ENCODE data around the gene PEX14.

The PEX14 gene

GRCh38 chr1:10515301-10515975, 40.7 kb downstream of the PEX14 start:
- Histone ChIP-seq H3K4me3 (ENCODE audit: low read depth, low read length) (no peak overlapping the region), H3K9me3 (ENCODE audit: severe bottlenecking) (no peaks in the 10 kb centered on the region), H3K27me3 (ENCODE audit: insufficient read depth, low read depth, severe bottlenecking) (no peaks in the 10 kb centered on the region), H3K36me3 (no peaks in the 10 kb centered on the region), H3K27ac (no peak overlapping the region)
- no peak for DNase-seq
- TF ChIP-seq, protein P1, sequence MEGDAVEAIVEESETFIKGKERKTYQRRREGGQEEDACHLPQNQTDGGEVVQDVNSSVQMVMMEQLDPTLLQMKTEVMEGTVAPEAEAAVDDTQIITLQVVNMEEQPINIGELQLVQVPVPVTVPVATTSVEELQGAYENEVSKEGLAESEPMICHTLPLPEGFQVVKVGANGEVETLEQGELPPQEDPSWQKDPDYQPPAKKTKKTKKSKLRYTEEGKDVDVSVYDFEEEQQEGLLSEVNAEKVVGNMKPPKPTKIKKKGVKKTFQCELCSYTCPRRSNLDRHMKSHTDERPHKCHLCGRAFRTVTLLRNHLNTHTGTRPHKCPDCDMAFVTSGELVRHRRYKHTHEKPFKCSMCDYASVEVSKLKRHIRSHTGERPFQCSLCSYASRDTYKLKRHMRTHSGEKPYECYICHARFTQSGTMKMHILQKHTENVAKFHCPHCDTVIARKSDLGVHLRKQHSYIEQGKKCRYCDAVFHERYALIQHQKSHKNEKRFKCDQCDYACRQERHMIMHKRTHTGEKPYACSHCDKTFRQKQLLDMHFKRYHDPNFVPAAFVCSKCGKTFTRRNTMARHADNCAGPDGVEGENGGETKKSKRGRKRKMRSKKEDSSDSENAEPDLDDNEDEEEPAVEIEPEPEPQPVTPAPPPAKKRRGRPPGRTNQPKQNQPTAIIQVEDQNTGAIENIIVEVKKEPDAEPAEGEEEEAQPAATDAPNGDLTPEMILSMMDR (IDR thresholded peaks at IDR 0.05; ENCODE audit: low read depth, low read length): no peak

GRCh38 chr1:10515976-10516750, 41.4 kb downstream of the PEX14 start:
- Histone ChIP-seq H3K27me3 (ENCODE audit: insufficient read depth, low read depth, severe bottlenecking) (no peaks in the 10 kb centered on the region), H3K36me3 (no peaks in the 10 kb centered on the region), H3K4me3 (ENCODE audit: low read depth, low read length) (no peak overlapping the region), H3K27ac (no peak overlapping the region), H3K9me3 (ENCODE audit: severe bottlenecking) (no peaks in the 10 kb centered on the region)
- TF ChIP-seq, protein P1 (IDR thresholded peaks at IDR 0.05; ENCODE audit: low read depth, low read length): no peak
- DNase-seq: no peak

DNA sequence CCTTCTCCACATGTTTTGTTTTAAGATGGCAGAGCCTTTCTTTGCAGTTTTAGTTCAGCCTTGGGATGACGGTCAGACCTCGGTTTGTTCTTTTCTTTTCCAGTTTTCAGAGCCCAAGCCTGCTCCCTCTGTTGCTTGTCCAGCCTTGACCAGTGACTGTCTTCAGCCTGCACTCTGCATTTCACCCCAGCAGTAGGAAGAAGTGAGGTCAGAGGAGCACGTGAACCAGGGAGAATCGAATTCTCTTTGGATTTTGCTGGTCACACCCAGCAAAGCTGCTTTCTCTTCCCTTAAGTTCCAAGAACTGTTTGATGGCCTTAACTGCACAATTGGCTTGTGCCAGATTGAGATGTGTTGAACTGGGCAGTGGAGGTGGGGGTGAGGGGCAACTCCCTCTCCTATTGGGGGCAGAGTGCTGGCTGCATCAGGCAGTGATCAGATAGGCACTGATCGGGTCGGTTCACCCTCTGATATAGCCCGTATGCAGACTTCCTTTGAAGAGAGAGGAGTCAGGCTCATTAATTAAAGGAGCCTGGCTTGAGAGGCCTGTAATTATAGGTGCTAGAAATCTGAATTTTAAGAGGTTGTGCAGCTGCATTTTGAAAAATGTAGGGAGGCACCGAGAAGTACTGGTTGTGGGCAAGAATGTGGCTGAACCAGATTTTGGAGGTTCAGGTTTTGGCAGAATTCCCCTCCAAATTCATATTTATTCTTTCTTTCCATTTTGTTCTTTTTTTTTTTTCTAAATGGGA, 42.4 kb downstream of the PEX14 start:
- TF ChIP-seq, protein P1 (IDR thresholded peaks at IDR 0.05; ENCODE audit: low read depth, low read length): no peak
- Histone ChIP-seq H3K27ac (no peak overlapping the region), H3K27me3 (ENCODE audit: insufficient read depth, low read depth, severe bottlenecking) (no peaks in the 10 kb centered on the region), H3K4me3 (ENCODE audit: low read depth, low read length) (no peak overlapping the region), H3K36me3 (0 out of 2 replicates have a peak, but pooled peaks cover 2% of the 10 kb centered on the region), H3K9me3 (ENCODE audit: severe bottlenecking) (no peaks in the 10 kb centered on the region)
- DNase-seq: no peak

GRCh38 chr1:10517677-10517982, 42.9 kb downstream of the PEX14 start:
- Histone ChIP-seq H3K9me3 (ENCODE audit: severe bottlenecking) (no peaks in the 10 kb centered on the region), H3K36me3 (peaks cover 5% of the 10 kb centered on the region; the same call in 1 of the 2 replicates), H3K27me3 (ENCODE audit: insufficient read depth, low read depth, severe bottlenecking) (no peaks in the 10 kb centered on the region), H3K27ac (no peak overlapping the region), H3K4me3 (ENCODE audit: low read depth, low read length) (no peak overlapping the region)
- TF ChIP-seq, protein P1 (IDR thresholded peaks at IDR 0.05; ENCODE audit: low read depth, low read length): no peak
- DNase-seq: no peak

GRCh38 chr1:10519016-10519417, 44.3 kb downstream of the PEX14 start:
- H3K27me3 ChIP-seq (ENCODE audit: insufficient read depth, low read depth, severe bottlenecking): no peaks in the 10 kb centered on the region
- no peak overlapping the region for H3K4me3 ChIP-seq (ENCODE audit: low read depth, low read length)
- no peaks in the 10 kb centered on the region for H3K9me3 ChIP-seq (ENCODE audit: severe bottlenecking)
- H3K27ac ChIP-seq: no peak overlapping the region
- TF ChIP-seq, protein P1 (IDR thresholded peaks at IDR 0.05; ENCODE audit: low read depth, low read length): no peak
- H3K36me3 ChIP-seq: peaks cover 5% of the 10 kb centered on the region; the same call in 1 of the 2 replicates
- DNase-seq: peak; percentile 12
